LNCaP clone FGC (cell line): ENCODE data around the gene SULF2.

Experiments used
- DNase-seq: peaks from one replicate; pipeline ENCODE4 v3.0.0-alpha.2; 2011; ENCODE audit warnings: low read depth
- H3K4me3 ChIP-seq: 2 replicates; pipeline ENCODE4 v1.5.1; 2011; ENCODE audit warnings: mild to moderate bottlenecking, low read depth, low read length, control low read depth
- CTCF ChIP-seq: IDR thresholded peaks from 2 replicates; pipeline ENCODE4 v1.5.1; 2012; ENCODE audit warnings: mild to moderate bottlenecking; ENCODE audit not compliant: control insufficient read depth, insufficient read depth; ENCODE audit errors: extremely low read depth

SULF2 gene

DNA sequence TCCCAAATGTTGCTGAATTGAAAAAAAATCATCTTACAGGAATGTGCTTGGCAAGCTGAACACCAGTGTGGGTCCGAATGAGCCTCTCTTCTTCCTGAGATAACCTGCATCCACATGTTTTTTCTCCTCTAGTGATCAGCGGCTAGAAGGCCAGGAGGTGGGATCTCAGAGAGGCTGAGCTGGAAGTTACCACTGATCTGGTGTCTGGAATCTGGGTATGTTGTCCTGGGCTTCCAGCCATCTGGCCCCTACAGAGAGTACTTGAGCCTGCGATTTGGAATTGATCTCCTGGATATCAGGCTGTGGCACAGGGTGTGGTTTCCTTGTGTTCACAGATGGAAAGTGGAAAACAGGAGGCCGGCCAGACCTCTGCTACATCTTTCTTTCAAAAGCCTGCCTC is 35.9 kb downstream of the SULF2 start:
- DNase-seq = no peak
- no peak for TF ChIP-seq CTCF
- no peak overlapping the region for H3K4me3 ChIP-seq

GRCh38 chr20:47748823-47749222 is 36.5 kb downstream of the SULF2 start:
- no peak for TF ChIP-seq CTCF
- no peak for DNase-seq
- no peak overlapping the region for H3K4me3 ChIP-seq

DNA sequence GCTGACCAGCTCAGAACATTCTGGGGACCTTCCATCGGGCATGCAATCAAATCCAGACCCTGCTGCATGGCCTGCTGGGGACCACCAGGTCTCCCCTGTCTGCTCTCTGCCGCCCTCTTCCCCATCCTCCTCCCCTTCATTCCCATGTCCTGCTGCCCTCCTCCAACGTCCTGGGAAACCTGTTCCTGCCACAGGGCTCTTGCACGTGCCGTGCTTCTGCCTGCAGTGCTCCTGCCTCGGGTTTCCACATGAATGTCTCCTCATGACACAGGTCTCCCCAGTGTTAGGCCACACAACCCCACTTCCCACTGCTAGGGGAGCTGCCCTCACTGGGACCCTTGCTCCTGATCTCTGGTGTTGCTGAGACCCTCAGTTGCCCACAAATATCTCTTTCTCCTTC is 37.2 kb downstream of the SULF2 start:
- H3K4me3 ChIP-seq = no peak overlapping the region
- TF ChIP-seq CTCF = no peak
- no peak for DNase-seq

DNA sequence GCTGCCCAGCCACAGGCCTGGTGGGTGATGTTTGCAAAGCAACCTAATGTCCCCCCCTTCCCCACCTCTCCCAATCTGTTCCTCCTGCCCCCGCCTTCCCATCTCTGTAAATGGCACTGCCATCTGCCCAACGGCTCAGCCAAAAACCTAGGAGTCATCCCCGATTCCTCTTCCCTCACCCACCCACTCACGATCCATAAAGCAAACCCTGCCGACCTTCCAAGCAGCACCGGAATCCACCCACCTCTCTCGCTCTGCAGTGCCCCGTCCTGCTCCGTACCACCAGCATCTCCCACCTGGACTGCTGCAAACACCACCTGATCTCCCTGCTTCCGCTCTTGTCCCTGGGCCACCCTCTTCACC is 37.6 kb downstream of the SULF2 start:
- no peak for DNase-seq
- H3K4me3 ChIP-seq = no peak overlapping the region
- no peak for TF ChIP-seq CTCF

DNA sequence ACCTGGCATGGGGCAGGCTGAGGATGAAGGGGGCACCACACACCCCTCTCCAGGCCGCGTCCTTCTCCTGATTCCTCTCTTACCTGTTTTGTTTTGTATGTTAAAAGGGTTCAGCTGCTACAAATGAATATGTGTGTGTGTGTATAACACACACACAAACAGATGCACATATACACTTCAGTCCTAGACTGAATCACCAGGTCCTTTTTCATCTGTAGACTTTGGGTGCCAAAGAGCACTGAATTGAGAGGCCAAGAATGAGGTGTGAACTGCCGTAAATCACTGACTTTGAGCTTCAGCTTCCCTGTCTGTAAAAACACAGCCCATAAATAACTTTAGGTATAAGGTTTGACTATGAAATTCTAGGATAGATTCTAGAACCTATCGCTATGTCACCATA is 40.5 kb downstream of the SULF2 start:
- DNase-seq = no peak
- H3K4me3 ChIP-seq = no peak overlapping the region
- TF ChIP-seq CTCF = no peak

GRCh38 chr20:47743671-47744070 is 41.6 kb downstream of the SULF2 start:
- no peak for DNase-seq
- no peak overlapping the region for H3K4me3 ChIP-seq
- TF ChIP-seq CTCF = no peak

GRCh38 chr20:47741669-47742608 is 43.3 kb downstream of the SULF2 start:
- H3K4me3 ChIP-seq = no peak overlapping the region
- no peak for TF ChIP-seq CTCF
- no peak for DNase-seq
